ENCODE measurements around the gene DCUN1D4.

Gene DCUN1D4

DNA sequence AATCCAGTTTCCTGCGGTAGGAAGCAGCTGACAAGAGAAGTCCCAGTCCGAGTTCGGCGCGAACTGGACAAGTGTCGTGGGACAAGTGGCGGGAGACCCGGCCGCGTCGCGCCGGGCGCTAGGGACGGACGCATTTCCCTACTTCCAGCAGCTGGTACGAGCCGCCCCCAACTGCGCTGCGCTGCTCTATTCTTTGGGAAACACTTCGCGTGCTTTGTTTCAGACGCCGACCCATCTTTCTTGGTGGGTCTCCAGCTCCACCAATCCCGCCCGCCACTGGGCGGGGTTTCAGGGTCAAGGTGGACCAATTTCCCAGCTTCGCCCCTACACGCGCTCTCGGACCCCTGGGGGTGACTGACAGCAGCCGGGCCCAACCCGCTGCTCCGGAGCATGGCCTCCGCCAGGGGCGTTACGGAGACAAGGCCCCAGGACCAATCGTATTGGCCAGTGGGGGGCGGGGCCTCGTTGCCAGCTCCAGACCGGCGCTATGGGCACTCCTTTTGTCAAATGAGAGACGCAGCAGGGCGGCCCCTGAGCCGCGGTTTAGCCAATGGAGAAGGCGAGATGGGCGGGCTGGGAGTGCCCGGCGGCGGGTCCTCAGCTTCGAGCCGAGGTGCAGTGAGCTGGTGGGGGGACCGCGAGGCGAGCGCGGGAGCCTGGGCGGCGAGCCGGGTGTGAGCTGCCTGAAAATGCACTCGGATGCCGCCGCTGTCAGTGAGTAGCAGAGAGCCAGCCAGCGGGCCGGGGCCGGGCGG, at the start of gene DCUN1D4:
DCUN1D4 (plus strand) TSS at position 600 of the 755 bp plus-strand sequence; CDS start at position 690, 90 bp downstream.
- peak; percentile 99 for DNase-seq

DNA sequence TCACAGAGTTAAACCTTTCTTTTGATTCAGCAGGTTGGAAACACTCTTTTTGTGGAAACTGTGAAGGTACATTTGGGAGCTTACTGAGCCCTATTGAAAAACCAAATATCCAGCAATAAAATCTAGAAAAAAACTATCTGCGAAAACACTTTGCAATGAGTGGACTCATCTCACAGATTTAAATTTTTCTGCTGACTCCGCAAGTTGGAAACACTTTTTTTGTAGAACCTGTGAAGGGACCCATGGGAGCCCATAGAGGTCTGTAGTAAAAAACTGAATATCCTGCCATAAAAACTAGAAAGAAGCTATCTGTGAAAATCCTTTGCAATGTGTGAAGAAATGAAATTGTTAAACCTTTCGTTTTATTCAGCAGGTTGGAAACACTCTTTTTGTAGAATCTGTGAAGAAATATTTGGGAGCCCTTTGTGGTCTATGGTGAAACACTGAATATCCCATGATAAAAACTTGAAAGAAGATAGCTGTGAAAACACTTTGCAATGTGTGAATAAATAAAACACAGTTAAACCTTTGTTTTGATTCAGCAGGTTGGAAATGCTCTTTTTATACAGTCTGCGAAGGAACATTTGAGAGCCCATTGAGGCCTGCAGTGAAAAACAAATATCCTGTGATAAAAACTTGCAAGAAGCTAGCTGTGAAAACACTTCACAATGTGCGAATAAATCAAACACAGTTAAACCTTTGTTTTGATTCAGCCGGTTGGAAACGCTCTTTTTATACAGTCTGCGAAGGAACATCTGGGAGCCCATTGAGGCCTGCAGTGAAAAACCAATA, 22.3 kb upstream of the DCUN1D4 start:
- no peak for DNase-seq

DNA sequence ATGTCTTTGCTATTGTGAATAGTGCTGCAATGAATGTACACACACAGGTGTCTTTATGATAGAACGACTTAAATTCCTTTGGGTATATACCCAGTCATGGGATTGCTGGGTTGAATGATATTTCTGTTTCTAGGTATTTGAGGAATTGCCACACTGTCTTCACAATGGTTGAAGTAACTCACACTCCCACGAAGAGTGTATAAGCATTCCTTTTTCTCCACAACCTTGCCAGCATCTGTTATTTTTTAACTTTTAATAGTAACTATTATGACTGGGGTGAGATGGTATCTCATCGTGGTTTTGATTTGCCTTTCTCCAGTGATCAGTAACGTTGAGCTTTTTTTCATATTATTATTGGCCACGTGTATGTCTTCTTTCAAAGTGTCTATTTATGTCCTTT, 17.6 kb upstream of the DCUN1D4 start:
- DNase-seq: no peak

DNA sequence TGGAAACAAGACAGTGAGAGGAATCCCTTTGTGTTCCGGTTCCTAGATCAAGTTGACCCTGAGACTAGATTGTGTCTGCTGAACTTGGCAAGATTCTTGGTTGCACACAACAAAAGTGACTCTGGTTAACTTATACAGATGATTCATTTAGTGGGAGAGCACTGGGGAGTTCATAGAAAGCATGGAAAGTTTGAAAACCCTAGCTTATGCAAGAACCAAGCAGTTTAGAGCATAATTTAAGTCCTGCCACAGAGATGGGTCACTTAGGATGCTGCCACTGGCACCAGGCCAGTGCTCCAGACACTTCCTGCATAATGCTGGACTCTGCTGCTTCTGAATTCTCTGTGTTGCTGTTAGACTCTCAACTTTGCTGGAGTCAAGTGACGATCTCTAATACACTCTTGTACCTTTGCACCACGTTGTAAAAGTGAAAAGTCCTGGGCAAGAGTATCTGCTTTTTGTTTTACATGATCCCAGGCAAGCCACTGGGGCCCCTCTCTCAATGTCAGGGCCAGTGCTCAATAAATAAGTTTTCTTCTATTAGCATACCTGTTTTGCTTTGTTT, 12.7 kb upstream of the DCUN1D4 start:
- DNase-seq: no peak

DNA sequence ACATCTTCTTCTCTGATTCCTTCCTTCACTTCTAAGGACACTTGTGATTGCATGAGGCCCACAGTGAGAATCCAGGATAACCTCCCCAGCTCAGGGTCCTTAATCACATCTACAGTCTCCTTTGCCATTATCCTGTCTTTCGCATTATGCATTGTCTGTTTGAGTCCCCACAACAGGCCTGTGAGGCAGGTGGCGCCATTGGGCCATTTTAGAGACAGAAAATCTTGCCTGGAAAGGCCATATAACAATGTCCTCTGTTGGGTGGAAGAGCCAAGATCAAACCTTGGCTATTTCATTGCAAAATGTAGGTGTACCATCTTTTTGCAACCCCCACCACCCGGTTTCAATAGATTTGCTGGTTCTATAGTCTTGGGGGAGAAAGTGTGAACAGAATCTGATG, 11.8 kb upstream of the DCUN1D4 start:
- DNase-seq: peak; percentile 71

DNA sequence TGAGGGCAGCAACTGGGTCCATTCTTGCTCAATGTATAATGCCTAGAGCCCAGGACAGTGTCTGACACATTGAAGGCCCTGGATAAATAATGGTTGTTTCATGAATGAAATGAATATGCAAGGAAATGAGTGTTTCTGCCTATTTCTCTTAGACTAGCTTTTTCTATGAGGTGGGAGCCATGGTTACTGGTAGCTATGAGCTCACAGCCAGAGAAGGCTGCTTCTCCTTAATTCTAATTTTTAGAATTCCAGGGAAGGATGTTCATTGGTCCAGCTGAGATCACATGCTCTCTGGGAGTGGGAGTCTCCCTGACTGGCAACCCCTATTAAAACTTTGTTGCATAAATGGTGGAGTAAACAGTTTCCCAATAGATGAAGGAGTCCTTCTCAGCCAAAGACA, 9.7 kb upstream of the DCUN1D4 start:
- no peak for DNase-seq

DNA sequence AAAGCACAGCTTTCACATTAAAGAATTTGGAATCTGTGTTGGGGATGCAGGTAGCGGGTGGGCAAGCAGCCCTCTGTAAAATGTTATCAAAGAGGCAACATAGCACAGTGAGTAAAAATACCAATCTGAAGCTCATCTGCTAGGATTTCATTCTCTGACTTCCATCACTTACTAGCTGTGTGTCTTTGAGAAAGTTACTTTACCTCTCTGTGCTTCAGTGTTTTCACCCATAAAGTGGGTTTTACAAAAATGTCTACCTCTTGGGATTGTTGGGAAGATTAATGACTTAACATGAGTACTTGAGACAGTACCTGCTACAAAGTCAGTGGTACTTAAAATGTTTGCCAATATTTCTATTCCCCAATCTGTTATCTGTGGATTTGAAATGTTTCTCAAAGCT, 7.9 kb upstream of the DCUN1D4 start:
- DNase-seq: no peak

DNA sequence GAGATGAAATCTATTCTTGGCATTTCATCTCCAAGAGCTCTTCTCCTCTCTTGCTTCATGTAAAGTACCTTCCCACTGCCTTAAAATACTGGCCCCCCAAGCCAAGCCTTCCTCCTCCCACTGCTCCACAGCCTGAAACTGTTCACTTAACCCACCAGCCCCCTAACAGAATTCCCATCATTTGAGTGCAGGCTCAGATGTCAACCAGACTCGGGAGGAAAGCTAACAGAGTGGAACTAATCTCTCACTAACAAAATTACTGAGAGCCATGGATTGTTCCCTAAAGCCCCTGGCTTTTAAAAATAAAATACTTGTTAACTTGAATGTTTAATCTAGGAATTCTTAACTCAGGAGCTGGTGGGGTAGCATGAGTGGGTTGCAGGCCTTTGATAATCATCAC, 7.1 kb upstream of the DCUN1D4 start:
- DNase-seq: no peak

DNA sequence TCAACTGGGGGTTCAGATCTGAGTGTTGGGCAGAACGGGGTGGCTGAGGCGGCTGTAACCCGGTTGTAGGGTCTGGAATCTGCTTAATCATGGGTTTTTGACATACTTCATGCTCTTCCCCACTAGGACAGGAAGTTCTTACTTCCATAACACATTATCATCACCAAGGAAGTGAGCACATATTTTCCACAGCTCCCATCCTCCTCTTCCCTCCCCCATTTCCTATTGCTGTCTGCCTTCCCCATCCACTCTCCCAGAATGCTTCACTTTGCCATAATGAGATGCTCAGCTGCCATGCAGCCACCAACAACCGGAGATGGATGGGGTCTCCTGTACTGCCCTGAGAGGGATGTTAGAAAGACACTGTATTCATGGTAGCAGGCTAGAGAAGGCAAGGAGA, 6.4 kb upstream of the DCUN1D4 start:
- DNase-seq: no peak

DNA sequence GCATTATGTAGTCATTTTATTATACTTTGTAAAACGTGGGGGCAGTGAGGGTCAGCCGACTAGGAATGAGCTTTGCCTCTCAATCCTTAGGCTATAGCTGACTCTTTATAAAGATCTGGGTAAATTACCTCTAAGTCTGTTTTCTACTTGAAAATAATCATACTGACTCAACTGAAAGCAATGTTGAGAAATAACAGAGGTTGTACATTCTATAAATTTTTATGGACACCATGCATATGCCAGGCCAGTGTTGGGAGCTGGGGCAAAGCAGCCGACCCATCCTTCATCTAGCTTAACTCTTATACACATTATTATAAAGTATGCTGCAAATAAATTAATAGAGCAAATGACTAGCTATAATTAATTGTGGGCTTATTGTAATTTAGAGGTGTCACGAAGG, 2.2 kb upstream of the DCUN1D4 start:
- DNase-seq: no peak

DNA sequence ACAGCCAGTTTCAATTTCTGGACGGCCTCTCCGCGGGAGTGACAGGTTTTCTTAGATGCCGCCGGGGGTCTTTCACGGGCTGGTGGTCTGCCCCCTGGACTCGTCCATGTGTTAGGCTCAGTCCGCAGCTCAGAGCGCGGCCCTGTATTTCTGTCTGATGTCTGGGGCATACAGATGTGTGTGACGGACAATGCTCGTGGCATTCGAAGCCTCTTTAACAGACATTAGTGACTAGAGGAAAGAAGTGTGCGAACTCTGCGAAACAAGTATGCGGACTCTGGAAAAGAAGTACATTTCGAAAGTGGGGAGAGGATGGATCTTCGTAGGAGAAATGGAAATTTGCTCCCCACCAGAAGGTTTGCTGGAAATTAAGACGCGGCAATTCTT, 793 bp upstream of the DCUN1D4 start:
- peak; percentile 18 for DNase-seq

DNA sequence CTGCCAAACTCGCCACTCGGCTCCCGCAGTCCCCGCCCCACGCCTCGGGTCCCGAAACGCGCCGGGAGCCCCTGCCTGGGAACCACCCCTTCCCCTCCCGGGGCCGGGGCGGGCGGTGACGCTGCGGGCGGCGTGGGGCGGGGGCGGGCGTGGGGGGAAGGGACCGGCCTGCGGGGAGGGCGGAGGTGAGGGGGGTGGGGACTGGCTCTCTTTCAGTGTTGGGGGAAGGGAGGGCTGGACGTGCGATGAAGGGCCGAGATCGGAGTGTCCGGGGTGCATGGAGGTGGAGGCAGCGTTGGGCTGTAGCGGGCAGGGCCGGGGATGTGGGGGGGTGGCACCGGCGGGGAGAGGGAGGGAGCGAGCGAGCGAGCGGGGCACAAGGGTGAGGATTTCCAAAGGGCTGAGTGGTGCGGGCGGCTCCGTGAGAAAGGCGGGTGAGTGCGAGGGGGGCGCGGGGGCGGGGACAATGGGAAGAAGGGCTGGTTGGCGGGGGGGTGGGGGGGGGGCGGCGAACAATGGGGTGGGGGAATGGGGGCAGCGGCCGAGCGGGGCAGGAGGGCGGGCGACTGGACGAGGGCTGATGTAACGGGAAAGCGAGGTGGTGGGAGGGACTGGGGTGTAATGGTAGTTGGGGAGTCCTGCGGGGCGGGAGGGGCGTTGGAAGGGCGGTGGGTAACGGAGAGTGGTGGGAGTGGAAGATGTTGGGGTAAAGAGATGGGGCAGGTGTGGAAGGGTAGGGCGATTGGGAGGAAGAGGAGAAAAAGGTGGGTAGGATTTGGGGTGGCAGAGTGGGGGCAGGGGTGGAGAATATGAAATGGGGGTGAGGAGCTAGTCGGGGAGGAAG, 578 bp downstream of the DCUN1D4 start:
- DNase-seq: peak; percentile 65

DNA sequence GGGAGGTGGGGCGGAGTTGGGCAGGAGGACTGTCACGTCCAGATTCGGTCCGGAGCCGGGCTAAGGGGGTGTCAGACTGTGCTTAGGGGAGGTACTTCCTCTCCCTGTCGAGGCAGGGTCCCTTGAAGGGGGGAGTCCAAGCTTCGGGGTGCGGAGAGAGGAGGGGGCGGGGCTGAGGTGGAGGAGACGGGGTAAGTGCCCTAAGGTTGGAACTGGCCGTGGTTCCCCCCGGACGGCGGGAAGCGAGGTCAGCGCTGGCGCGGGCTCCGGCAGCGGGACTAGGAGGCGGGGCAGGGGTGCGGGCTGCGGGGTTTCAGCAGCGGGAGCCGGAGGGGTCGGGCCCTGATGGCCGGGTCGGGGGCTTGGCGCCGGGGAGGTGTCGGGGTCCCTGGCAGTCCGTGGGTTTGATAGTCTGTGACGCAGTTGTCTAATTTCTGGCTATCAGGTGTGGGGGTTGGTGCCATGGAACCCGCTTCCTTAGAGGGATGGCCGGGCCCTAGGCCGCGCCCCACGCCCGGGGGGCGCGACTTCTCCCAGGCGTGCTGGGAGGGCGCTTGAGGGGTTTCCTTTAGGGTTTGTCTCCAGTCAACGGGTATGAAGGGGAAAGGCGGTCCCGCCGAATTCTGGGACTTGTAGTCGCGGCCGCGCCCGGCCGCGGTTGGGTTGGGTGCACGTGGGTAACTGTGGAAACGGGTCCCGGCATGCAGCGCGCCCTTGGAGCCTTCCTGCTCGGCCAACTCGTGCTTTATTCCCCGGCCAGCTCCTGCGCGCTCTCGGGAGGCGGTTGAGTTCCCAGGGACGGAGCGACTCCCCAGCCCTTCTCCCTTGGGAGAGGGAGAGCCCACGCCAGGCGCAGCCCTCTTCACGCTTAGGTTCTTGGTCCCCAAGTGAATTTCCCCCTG, 1.5 kb downstream of the DCUN1D4 start:
- peak; percentile 81 for DNase-seq

DNA sequence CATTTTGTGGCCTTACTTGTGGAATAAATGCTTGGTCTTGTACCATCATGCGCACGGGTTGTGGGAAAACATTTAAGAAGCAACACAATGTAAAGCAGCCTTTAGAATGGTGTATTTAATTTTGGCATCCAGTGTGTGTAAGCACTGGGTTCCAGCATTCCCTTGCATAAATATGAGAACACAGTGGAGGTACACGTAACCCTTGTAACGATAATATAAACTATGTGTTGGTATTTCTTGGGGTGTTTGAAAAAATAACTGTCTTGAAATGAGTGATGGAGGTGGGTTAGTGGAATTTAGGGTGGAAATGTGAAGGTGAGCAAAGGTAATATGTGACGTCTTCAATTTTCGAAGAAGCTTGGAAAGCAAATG, 2.1 kb downstream of the DCUN1D4 start:
- no peak for DNase-seq

DNA sequence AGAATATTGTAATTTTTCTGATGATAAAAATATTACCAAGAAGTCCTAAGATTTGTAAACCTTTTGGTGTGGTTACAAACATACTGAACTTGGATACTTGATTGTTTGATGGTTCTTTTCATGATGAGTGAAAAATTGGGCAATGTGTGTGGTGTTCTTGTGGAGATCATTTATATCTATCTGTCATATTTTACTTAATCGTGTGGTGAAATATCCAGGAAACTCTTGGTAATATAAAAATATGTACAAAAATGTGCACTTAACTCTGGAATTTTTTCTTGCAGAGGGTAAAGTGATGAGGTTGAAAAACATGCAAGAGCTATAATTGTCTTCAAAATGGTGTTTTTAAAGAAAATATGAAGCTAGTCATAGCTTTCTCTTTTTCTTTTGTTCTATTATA, 2.8 kb downstream of the DCUN1D4 start:
- no peak for DNase-seq

DNA sequence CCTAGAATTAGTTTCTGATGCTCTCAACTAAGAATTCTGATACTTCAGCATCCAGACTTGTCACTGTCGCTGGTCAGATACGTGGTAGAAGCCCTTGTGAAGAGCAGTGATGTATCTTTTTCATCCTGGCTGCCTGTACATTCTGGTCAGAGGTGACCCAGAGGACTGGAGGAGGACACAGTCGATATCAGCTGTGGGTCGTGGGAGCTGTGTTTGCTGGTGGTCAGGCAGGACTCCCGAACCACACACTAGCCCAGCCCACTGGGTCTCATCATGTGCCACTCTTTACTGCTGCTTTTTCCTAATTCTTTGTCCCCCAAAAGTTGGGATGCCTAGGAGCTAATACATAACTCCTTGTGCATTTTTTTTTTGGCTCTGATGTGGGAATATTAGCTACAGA, 6.5 kb downstream of the DCUN1D4 start:
- no peak for DNase-seq

DNA sequence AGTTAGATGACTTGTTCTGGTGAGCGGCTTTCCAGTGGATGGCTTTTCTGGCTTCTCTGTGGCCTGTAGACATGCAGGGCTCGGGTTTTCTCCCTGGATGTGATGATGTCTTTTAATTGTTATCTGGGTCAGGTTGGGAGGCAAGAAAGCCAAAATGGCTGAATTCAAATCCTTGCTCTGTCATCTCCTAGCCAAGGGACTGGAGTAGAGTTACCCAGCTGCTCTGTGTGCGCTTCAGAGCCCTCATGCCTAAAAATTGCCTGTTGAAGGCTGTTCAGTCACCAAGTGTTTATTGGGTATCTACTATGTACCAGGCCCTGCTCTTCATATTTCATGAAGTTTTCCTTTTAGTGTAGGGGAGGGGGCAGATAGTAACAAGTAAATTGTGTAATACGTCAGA, 7.3 kb downstream of the DCUN1D4 start:
- DNase-seq: no peak

DNA sequence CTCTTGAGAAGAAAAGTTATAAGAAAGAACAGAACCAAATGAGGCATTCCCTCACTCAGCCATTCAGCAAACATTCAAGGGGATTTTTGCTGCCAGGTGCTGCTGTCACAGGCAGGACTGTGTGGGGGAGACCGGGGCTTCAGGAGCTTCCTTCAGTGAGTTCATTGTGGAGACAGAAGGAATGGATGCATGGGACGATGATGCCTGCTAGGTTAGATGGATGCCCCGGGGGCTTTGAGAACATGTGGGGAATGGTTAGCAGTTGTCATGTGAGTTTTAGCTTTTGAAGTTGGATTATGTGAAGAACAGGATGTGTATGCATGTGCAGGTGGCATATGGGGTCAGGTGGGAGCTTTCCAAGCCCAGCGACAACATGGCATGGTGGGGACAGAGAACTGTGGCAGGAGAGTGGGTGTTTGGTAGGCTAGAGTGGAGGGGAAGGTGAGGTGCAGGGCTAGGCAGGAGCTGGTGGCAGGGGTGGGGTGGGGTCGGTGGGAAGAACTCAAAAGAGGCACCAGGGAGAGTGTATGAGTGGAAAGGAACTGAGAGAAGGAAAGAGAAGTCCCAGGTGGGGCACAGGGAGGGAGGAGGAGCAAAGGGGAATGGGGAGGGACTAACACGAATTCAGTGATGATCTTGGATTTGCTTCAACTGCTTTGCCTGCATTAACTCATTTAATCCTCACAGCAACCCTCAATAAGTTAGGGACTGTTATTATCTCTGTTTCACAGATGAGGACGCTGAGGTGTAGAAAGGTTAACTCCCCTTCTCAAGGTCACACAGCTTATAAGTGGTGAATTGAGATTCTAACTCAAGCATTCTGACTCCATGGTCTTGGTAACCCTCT, 8.4 kb downstream of the DCUN1D4 start:
- no peak for DNase-seq

DNA sequence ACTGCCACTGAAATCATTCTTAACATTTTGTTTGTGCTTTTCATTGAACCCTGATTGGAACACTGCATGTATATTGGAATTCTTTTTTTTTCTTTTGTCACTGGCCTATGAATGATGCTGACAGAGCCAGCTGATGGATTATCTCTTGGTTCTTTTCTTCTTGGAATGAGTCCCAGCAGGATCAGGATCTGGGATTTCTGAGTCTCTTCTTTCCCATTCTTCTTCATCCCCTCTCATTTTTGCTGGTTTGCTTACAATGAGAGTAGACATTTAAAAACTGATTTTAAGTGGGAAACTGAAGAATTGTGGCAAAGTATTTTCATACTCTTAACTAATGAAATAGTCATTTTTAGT, 9.0 kb downstream of the DCUN1D4 start:
- DNase-seq: no peak

DNA sequence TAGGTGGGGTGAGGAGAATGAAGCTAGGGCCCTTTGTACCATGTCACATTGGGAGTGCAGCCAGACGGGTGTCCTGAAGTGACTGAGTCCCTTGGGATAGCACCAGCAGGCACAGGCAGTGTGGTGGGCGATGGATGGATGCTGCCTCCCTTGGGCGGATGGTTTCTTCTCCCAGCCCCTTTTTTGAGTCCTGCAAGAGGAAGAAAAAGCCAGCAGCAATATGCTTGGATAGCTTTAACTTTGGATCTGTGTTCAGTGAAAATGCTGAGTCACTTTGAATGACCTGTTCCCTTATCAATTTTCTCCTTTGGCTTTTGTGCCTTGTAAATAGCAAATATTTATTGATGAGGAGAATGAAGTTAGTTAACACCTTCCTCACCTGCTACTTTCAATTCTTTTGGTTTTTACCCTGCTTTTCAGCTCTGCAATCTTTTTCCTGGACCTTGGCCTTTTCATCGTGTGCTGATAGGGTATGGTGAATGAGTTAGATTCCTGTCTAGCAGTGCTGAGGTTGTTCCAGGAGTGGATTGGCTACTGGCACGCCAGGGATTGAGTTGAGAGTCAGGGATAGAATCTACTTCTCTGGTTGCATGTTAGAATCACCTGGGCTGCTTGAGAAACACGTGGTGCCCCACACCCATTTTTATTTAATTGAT, 10.2 kb downstream of the DCUN1D4 start:
- DNase-seq: no peak

DNA sequence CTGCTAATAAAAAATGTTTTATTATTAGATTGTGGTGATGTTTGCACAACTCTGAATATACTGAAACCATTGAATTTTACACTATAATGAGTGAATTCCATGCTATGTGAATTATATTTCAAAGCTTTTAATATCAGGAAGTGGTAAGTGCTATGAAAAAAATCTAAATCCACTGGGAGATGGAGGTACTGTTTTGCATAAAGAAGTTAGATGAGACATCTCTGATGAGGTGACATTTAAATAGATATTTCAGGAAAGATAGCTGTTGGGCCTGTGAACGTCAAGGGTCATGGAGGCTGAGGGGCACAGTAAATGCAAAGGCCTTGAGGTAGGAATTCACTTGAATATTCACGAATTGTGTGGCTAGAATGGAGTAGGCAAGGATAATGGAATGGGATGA, 12.3 kb downstream of the DCUN1D4 start:
- no peak for DNase-seq
